IMR-90 (cell line): Measurements from ENCODE around the gene ZBTB39.
"Not testable (repeated sequence)": the region's sequence is repeated elsewhere in the genome, so short reads cannot be mapped to it uniquely, and the experiment has no call there.

Source experiments
- CEBPB ChIP-seq: IDR thresholded peaks from 2 replicates; pipeline ENCODE4 v1.6.1; 2012; ENCODE audit warnings: low read depth, low read length, improper control_type of control experiment
- CHD1 ChIP-seq: IDR thresholded peaks from 2 replicates; pipeline ENCODE4 v1.6.1; 2012; ENCODE audit warnings: low read depth, low read length, improper control_type of control experiment
- CTCF ChIP-seq: conservative IDR thresholded peaks from 2 replicates; pipeline ENCODE4 v1.5.1; 2012; ENCODE audit warnings: mild to moderate bottlenecking, low read depth, low read length, improper control_type of control experiment
- ELK1 ChIP-seq: fragments of 150-350 bp; IDR thresholded peaks from 2 replicates; pipeline ENCODE4 v1.6.1; 2016; ENCODE audit warnings: low read depth, mild to moderate bottlenecking, low read length, moderate library complexity, borderline replicate concordance
- MAFK ChIP-seq: IDR thresholded peaks from 2 replicates; pipeline ENCODE4 v1.6.1; 2012; ENCODE audit warnings: low read depth, low read length, improper control_type of control experiment
- MAZ ChIP-seq: IDR thresholded peaks from 2 replicates; pipeline ENCODE4 v1.6.1; 2012; ENCODE audit warnings: low read depth, mild to moderate bottlenecking, low read length, improper control_type of control experiment, moderate library complexity, borderline replicate concordance
- MXI1 ChIP-seq: IDR thresholded peaks from 2 replicates; pipeline ENCODE4 v1.6.1; 2012; ENCODE audit warnings: low read depth, mild to moderate bottlenecking, low read length, moderate library complexity, borderline replicate concordance
- POLR2A ChIP-seq: IDR thresholded peaks from 2 replicates; pipeline ENCODE4 v1.6.1; 2012; ENCODE audit warnings: mild to moderate bottlenecking, low read depth, low read length
- RAD21 ChIP-seq: IDR thresholded peaks from 2 replicates; pipeline ENCODE4 v1.6.1; 2012; ENCODE audit warnings: low read length, improper control_type of control experiment
- RCOR1 ChIP-seq: IDR thresholded peaks from 2 replicates; pipeline ENCODE4 v1.6.1; 2012; ENCODE audit warnings: mild to moderate bottlenecking, low read length, improper control_type of control experiment; ENCODE audit not compliant: insufficient replicate concordance
- SMC3 ChIP-seq: fragments of 150-350 bp; IDR thresholded peaks from 2 replicates; pipeline ENCODE4 v1.6.1; 2016; ENCODE audit warnings: low read depth, mild to moderate bottlenecking, antibody characterized with exemption, low read length, moderate library complexity
- USF2 ChIP-seq: fragments of 150-350 bp; IDR thresholded peaks from 2 replicates; pipeline ENCODE4 v1.6.1; 2017; ENCODE audit warnings: mild to moderate bottlenecking, antibody characterized with exemption, low read length, low read depth

- TF ChIP-seq CTCF, MAFK, POLR2A, CHD1, RCOR1, SMC3, RAD21, MAZ, MXI1, USF2, CEBPB, ELK1: not testable (repeated sequence)
Observed at GRCh38 chr12:56985714-56986113, 20.6 kb downstream of the ZBTB39 start.
